GM18868 (cell line): ENCODE data around the gene TMEM178B.
"Not testable (repeated sequence)": the region's sequence is repeated elsewhere in the genome, so short reads cannot be mapped to it uniquely, and the experiment has no call there.

Experiments
- ATAC-seq: cut with Tn5 transposase; IDR thresholded peaks from one replicate; pipeline ENCODE4 v1.9.1; 2021; ENCODE audit warnings: mild to moderate bottlenecking, moderate library complexity; ENCODE audit not compliant: unreplicated experiment

Gene TMEM178B

DNA sequence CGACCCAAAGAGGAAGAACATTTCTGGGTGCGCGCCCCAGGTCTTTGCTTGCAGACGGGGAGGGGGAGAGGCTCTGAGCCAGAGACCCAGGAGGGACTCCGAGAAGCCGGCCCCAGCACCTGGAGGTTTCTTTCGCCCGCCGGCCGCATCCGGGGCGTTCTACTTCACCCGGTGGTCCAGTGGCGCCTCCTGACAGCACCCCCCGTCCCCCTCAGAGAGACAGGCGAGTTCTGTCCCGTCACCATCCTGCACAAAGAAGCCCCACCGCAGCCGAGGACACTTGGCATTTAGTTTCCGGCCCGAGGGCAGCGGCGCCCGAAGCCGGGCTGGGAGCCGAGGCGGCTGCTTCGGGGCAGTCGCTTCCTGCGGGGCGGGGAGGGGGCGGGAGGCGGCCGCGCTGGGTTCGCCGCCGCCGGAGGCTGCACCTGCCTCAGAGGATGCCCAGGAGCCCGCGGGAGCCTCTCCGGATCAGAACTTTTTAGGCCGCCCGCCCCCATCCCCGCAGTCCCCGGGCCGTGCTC, at the start of gene TMEM178B:
Gene TMEM178B (plus strand): TSS at position 424 of the 521 bp plus-strand sequence.
- no peak for ATAC-seq

DNA sequence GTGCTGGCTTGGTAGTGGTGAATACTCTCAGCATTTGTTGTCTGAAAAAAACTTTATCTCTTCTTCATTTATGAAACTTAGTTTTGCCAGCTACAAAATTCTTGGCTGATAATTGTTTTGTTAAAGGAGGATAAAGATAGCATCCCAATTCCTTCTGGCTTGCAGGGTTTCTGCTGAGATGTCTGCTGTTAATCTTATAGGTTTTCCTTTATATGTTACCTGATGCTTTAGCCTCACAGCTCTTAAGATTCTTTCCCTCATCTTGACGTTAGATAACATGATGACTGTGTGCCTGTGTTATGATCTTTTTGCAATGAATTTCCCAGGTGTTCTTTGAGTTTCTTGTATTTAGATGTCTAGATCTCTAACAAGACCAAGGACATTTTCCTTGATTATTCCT, 49.2 kb upstream of the TMEM178B start:
- no peak for ATAC-seq

DNA sequence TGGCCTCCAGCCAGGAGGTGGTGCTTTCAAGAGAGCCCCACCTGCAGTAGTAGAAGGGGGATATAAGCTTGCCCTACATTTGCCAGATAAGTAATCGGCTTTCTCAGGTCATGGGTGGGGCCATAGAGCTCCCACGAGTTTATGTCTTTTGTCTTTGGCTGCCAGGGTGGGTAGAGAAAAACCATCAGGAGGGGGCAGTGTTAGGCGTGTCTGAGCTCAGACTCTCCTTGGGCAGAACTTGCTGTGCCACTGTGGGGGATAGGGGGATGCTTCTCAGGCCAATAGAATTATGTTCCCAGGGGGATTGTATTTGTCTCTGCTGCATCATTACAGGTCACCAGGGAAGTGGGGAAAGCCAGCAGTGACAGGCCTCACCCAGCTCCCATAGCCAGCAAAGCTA, 46.8 kb upstream of the TMEM178B start:
- ATAC-seq, result no peak

DNA sequence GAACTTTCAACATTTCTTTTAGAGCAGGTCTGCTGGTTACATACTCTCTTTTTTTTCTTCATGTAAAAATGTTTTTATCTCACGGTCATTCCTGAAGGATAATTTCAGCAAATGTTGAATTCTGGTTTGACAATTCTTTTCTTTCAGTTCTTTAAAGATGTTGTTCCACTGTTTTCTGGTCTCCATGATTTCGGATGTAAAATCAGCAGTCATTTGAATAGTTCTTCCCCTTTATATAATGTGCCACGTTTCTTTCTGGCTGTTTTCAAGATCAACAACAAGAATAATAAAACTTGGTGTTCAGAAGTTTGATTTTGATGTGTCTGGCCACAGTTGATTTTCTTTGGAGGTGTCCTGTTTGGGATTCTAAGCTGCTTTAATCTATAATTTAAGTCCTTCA, 45.1 kb upstream of the TMEM178B start:
- ATAC-seq, result no peak

DNA sequence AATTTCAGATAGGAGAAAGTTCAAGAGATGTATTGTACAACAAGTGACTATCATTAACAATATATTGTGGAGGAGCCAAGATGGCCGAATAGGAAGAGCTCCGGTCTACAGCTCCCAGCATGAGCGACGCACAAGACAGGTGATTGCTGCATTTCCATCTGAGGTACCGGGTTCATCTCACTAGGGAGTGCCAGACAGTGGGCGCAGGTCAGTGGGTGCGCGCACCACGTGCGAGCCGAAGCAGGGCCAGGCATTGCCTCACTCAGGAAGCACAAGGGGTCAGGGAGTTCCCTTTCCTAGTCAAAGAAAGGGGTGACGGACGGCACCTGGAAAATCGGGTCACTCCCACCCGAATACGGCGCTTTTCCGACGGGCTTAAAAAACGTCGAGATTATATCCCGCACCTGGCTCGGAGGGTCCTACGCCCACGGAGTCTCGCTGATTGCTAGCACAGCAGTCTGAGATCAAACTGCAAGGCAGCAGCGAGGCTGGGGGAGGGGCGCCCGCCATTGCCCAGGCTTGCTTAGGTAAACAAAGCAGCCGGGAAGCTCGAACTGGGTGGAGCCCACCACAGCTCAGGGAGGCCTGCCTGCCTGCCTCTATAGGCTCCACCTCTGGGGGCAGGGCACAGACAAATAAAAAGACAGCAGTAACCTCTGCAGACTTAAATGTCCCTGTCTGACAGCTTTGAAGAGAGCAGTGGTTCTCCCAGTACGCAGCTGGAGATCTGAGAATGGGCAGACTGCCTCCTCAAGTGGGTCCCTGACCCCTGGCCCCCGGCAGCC, 41.1 kb upstream of the TMEM178B start:
- not testable (repeated sequence) for ATAC-seq

DNA sequence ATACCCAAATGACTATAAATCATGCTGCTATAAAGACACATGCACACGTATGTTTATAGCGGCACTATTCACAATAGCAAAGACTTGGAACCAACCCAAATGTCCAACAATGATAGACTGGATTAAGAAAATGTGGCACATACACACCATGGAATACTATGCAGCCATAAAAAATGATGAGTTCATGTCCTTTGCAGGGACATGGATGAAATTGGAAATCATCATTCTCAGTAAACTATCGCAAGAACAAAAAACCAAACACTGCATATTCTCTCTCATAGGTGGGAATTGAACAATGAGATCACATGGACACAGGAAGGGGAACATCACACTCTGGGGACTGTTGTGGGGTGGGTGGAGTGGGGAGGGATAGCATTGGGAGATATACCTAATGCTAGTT, 35.8 kb upstream of the TMEM178B start:
- not testable (repeated sequence) for ATAC-seq

DNA sequence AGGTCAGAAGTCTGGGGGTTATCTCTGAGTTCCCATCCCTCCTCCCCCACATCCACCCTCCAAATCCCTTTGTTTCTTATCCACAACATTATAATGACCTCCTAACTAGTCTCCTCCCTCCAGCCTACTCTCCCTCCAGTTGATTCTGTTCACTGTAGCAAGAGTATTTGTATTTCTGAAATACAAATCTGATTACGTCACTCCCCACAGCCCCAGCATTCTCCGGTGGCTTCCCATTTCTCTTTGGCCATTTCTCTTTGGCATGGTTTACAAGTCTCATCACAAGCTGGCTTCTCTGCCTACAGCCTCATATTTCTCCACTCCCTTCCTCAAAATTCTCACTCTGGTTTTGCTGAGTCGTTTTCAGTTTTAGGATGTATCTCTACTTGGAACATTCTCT, 34.5 kb upstream of the TMEM178B start:
- no peak for ATAC-seq

DNA sequence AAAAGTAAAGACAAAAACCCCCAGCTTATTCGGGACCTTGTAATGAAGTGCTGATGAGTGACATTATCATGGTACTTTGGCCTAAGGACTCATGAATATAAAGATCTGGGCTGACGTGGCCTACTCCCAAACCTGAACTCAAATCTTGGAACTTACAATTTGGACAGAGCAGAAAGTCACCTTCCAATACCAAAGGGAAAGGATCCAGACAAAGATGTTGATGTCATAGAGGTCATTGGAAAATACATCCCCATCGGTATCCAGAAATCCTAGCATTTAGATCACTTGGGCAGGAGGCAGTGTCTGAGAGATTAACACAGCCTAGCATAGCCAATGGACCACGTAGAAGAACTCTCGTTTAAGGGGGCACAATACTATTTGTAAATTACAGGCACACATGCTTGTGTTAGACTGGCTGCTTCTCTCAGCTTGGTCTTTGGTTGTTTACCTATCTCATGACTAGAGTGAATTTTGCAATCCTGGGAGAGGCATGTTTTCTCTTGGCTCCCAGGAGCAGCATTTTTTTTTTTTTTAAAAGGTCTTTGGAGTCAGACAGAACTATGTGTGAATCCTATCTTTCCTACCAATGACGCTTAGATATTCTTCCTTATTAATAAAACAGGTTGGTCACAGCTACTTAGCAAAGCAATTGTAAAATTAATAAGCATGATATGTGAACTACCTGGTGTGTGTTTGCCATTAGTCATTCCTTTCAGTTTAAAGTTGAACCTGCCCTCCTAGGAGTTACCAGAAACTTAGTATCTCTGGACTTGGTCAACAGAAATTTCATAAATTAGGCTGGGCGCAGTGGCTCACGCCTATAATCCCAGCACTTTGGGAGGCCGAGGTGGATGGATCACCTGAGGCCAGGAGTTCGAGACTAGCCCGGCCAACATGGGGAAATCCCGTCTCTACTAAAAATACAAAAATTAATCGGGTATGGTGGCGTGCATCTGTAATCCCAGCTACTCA, 31.4 kb upstream of the TMEM178B start:
- no peak for ATAC-seq

DNA sequence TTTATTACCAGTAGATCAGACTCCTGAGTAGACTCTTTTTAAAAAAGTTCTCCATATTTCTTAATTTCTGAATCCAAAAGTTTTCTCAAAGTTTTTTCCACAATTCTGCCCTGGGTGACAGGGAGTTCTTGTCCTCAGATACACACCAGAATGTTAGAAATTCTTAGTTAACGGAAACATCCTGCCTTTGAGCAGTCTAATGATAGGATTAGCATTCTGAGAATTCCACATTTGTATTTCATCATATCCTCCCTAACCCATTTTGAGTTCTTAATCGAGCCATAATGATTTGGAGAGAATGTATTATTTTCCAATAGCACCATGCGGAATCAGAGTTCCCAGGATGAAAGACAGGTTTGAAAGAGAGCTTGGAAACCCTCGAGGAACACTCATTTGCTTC, 30.2 kb upstream of the TMEM178B start:
- no peak for ATAC-seq

DNA sequence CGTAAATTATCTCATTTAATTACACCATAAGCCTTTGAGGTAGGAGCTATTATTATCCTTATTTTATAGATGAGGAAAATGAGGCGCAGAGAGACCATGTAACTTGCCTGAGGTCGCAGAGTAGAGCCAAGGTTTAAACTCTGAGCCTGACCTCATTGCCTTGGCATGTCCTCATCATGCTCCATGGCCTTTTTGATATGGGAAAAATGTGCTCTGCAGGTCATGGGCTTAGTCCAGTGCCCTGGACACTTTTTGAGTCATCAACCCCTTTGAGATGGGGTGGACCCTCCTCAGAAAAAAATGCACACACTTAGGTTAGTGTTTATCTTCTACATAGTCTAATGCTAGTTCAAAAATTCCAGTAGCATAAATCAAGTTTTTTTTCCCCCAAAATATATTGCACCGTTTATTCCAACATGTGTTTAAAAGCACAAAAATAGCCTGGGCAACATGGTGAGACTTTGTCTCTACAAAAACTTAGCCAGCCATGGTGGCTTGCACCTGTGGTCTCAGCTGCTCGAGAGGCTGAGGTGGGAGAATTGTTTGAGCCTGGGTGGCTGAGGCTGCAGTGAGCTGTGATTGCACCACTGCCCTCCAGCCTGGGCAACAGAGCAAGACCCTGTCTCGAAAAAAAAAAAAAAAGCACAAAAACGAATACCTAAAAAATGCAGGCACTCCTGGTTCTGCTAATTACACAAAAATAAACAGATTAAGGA, 28.6 kb upstream of the TMEM178B start:
- no peak for ATAC-seq

DNA sequence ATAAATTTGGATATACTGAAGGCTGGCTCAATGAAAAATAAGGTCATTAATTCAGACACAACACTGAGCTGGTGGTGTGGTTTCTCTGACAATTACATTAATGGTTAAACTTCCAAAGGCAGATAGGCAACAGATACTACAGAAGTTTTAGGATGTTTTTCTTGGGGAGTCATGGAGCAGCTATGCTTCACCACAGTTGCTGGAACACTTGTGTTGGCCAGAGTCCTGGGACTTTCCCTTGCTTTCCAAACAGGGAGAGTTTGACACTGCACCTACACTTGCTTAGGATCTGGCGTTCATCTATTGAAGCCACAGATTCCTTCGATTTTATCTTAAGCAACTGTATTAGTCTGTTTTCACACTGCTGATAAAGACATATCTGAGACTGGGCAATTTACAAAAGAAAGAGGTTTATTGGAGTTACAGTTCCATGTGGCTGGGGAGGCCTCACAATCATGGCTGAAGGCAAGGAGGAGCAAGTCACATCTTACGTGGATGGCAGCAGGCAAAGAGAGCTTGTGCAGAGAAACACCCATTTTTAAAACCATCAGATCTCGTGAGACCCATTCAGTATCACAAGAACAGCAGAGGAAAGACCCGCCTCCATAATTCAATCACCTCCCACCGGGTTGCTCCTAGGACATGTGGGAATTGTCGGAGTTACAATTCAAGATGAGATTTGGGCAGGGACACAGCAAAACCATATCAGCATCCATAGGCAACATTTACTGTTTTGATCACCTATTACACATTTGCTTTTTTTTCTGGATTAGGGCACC, 27.8 kb upstream of the TMEM178B start:
- no peak for ATAC-seq

DNA sequence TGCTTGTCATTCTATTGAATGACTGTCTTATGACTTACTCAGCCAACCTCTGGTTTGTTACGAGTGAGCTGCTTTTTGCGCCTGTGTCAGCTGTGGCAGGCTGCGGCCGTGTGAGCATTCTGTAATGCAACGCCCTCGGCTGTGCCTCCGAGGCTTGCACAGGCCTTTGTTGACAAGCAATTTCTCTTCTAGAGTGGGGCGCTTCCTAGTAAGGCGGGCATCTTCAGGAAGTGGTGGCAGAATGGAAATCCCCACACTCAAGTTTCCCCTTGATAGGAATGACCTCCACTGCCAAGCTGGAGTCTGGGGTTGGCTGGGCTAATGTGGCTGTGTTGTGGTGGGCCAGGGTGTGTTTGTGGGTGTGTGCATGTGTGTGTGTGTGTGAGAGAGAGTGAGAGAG, 20.2 kb upstream of the TMEM178B start:
- peak; percentile 96 for ATAC-seq

DNA sequence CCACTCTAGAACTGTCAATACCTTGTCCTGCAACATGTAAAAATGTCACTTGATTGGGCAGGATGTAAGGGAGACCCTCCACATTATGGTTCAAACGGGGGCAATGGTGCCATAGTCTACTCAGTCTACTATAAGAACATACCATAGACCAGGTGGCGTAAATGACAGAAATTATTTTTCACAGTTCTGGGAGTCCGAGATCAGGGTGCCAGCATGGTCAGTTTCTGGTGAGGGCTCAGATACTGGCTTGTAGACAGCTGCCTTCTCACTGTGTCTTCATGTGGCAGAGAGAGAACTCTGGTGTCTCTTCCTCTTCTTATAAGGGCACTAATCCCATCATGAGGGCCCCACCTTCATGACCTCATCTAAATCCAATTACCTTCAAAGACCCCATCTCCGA, 18.7 kb upstream of the TMEM178B start:
- no peak for ATAC-seq

DNA sequence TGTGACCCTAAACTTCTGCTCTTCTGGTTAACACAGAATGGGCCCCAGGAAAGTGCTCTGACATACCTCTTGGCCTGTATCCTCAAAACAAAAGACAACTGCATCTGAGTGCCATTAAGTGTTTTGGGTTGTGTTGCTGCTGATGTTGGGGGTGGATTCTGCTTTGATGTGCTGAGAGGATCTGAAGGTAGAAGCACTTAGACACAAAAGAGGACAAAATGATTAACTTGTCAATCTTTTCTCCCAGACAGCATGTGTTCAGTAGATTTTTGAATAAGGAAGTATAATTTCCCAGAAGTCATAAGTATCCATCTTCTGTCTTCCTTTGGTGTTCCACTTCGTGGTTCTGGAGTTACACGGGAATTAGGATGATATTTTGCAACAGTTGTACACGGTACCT, 16.1 kb upstream of the TMEM178B start:
- ATAC-seq, result no peak

DNA sequence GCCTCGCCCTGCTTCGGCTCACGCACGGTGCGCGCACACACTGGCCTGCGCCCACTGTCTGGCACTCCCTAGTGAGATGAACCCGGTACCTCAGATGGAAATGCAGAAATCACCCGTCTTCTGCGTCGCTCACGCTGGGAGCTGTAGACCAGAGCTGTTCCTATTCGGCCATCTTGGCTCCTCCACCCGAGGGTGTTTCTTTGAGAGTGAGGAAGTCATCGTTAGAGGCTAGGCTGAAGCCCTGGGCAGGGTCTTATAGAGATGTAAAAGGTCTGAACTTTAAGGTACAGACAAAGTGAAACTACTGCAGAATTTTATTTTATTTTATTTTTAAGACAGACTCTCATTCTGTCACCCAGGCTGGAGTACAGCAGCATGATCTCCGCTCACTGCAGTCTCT, 6.0 kb upstream of the TMEM178B start:
- not testable (repeated sequence) for ATAC-seq

DNA sequence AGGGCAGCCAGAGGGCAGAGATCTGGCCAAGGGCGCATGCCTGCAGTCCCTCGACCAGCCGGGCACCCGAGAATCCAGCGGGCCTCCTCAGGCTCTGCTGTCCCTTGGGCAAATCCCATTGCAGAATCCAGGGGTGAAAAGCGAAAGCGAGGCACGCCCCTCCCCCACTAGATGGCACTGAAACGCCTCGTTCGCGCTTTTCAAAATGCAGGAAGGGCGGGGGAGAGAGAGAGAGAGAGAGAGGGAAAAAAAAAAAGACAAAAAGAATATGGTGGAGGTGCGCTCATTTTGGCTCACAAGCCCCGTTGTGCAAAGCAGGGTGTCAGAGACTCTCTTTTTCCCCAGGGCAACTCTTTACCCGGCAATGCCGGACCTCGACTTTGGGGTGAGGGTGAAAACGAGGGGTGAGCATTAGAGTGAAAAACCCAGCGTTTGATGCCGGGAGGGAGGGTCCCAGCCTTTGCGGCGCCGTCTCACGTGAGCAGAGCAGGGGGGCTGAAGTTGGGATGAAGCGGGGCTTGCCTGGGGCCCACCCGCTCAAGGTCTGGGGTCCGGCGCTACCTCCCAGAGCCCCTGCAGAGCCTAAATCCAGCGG, 2.5 kb upstream of the TMEM178B start:
- ATAC-seq, result no peak

DNA sequence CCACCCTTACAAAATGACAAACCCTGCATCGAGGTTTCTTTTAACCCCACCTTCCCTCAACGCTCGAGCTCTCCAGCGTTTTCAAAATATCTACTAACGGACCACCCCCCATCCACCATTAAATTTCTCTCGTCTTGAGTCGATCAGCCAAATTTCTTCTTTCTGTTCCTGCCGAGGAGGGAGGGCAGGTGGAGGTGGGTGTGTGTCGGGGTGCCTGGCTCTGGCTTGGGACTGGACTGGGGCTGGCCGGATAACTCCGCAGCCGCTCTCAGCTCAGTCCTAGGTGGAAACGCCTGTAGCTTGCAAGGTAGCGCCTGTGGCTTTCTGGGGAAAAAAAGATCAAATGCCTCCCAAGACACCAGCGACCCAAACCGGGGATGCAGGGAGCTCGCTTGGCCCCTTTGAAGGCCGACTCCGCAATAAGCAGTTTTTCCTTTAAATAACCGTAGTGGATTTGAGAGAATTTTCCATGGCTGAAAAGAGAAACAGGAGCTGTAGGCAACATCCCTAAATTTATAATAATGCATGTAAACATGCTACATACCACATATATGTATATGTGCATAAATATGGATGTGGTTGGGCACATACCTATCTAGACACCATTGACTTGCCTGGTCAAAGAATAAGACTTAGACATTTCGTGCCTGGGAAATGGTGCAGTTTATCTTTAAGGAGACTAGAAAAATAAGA, 1.9 kb upstream of the TMEM178B start:
- no peak for ATAC-seq

DNA sequence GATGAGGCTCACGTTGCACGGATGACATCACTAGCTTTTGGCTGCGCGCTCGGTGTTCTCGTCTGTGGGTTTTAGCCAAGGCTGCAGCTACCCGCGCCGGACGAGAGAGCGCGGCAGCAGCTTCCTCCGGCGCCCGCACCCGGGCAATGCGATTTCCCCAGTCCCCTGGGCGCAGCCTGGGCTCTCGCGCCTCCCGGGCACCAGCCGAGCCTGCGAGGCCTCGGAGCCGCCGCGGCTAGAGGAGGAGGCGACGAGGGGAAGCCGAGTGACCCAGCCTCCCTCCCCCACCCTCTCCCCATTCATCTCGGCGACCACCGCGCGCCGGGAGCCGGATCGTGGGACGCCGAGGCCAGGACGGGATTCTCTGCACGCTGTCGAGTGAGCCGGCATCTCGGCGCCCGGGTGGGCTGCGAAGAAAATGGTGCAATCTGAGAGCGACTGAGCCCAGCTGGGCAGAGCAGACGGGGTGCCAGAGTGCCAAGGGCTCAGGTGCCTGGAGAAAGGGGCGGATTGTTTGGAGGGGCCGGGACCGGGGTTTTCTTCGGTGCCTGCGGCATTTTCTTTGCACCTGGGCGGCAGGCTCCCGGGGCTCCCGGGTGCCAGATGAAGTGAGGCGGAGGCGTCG, 1.2 kb upstream of the TMEM178B start:
- peak; percentile 48 for ATAC-seq

DNA sequence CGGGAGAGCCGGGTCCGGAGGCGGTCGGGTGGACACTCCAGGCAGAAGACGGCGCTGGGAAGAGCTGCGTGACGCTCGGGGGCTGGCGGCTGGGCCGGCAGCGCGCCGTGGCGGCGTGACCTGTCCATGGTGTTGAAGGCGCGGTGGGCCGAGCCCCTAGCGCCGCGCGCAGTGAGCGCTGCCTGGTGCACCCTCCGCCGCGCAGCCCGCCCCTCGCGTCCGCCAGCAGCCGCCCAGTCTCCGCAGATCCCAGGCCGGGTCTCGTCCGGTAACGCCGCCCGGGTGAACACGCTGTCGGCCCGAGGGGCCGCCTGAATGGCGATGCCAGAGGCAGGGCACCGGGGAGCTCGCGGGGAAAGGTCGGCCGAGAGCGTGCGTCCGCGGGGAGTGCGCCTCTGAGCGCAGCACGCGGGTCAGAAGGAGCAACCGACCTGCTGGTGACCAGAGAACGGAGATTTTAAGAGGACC, 657 bp upstream of the TMEM178B start:
- peak; percentile 37 for ATAC-seq
